PC-9 (cell line): ENCODE measurements around the gene ARMC6. TPM values are rescaled to one million over a fixed set of nuclear protein-coding genes. Genes with fewer than 3 reads are reported as not detected.

Source experiments
- BruUV-seq: library from RNA; stranded (reverse); fragments of 400-500 nt; replicated peaks from 2 replicates; lab custom pipeline; 2021; lab: Mats Ljungman, UMichigan
- CTCF ChIA-PET: fragments of 300-600 bp; sonication (Branson Sonifier 250); formaldehyde crosslinking; loops from one replicate; lab custom pipeline; 2022; ENCODE audit warnings: antibody characterized with exemption; lab: Charles Lee
- POLR2A ChIA-PET: fragments of 300-600 bp; sonication (Branson Sonifier 250); formaldehyde crosslinking; loops from one replicate; lab custom pipeline; 2022; ENCODE audit warnings: antibody characterized with exemption; ENCODE audit not compliant: unreplicated experiment; lab: Charles Lee
- DNase-seq, 2 experiments: peaks; one replicate each; pipeline versions ENCODE4 v3.0.0 to v3.0.0-alpha.2; 2015 to 2022; ENCODE audit warnings: mixed read lengths in 1 of 2
- H2AFZ ChIP-seq: fragments of 200-600 bp; sonication (generic); 2 replicates; pipeline ENCODE4 v1.8.1; 2017; ENCODE audit warnings: antibody characterized with exemption
- H3F3A ChIP-seq: fragments of 200-600 bp; sonication (generic); 2 replicates; pipeline ENCODE4 v1.8.1; 2017; ENCODE audit warnings: antibody characterized with exemption, mild to moderate bottlenecking, low read depth; ENCODE audit not compliant: insufficient read depth
- H3K27ac ChIP-seq: fragments of 200-600 bp; sonication (generic); 2 replicates; pipeline ENCODE4 v1.6.1; 2016; ENCODE audit warnings: mixed run types
- H3K27me3 ChIP-seq: fragments of 200-600 bp; sonication (generic); 2 replicates; pipeline ENCODE4 v1.6.1; 2016; ENCODE audit warnings: low read depth, mixed run types; ENCODE audit not compliant: insufficient read depth
- H3K36me3 ChIP-seq: fragments of 200-600 bp; sonication (generic); 2 replicates; pipeline ENCODE4 v1.6.1; 2016; ENCODE audit warnings: low read depth, mixed run types
- H3K4me1 ChIP-seq: fragments of 200-600 bp; sonication (generic); replicated peaks from 2 replicates; pipeline ENCODE4 v1.6.1; 2016; ENCODE audit warnings: mixed run types; ENCODE audit not compliant: insufficient read depth
- H3K4me2 ChIP-seq: fragments of 200-600 bp; sonication (generic); 2 replicates; pipeline ENCODE4 v1.6.1; 2017; ENCODE audit warnings: mixed run types
- H3K4me3 ChIP-seq: fragments of 200-600 bp; sonication (generic); 2 replicates; pipeline ENCODE4 v1.6.1; 2016; ENCODE audit warnings: mixed run types
- H3K79me2 ChIP-seq: fragments of 200-600 bp; sonication (generic); 2 replicates; pipeline ENCODE4 v1.6.1; 2017; ENCODE audit warnings: low read depth, mixed run types
- H3K9me2 ChIP-seq: fragments of 200-600 bp; sonication (generic); 2 replicates; pipeline ENCODE4 v1.8.1; 2017; ENCODE audit warnings: mild to moderate bottlenecking; ENCODE audit not compliant: insufficient read depth
- H3K9me3 ChIP-seq: fragments of 200-600 bp; sonication (generic); 2 replicates; pipeline ENCODE4 v1.8.1; 2016; ENCODE audit warnings: low read depth; ENCODE audit not compliant: insufficient read depth
- H4K20me1 ChIP-seq: fragments of 200-600 bp; sonication (generic); 2 replicates; pipeline ENCODE4 v1.8.1; 2017; ENCODE audit not compliant: insufficient read depth
- EZH2 ChIP-seq: fragments of 200-600 bp; sonication (generic); IDR thresholded peaks from 2 replicates; pipeline ENCODE4 v1.8.0; 2017; ENCODE audit warnings: antibody characterized with exemption, low read depth
- intact Hi-C: fragments of 100-400 bp; cut with micrococcal nuclease; formaldehyde crosslinking; loops from one replicate; pipeline ENCODE4 v1.10.0; 2022; ENCODE audit not compliant: unreplicated experiment
- total RNA-seq: library from RNA; stranded (reverse); gene quantifications from 2 replicates; pipeline ENCODE4 v1.2.3, GENCODE V29; 2021
- TF ChIP-seq, protein P1 (sequence below): fragments of 200-600 bp; sonication (generic); conservative IDR thresholded peaks from 2 replicates; pipeline ENCODE4 v1.6.1; 2017; ENCODE audit warnings: mixed run types, antibody characterized with exemption, mild to moderate bottlenecking, moderate library complexity

ARMC6 gene
- total RNA-seq, 1 experiment from 2014 or later, result 28.8 TPM

DNA sequence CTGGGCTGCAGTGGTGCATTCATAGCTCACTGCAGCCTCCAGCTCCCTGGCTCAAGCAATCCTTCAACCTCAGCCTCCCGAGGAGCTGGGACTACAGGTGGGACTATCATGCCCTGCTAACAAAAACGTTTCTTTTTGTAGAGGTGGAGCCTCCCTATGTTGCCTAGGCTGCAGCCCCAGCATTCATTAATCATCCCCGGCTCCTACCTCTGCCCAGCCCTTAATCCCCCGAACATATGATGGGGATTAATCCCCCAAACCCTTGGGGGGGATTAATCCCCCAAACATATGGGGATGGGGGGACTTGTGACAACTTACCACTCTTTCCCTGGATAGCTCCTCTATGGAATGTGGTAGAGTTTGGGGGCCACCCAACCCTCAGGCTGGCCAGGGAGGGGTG lies 45.9 kb upstream of the ARMC6 start:
- POLR2A ChIA-PET, result no interaction called here
- CTCF ChIA-PET, result interaction anchor here (0.5 to 1.9 kb wide), 7 partner anchors 17 to 779 kb away, joined by 3 to 9 read pairs (median 5); partner anchors contain the start of genes COPE and DDX49
- no peaks in the 10 kb centered on the region for H3K9me3 ChIP-seq
- no peaks in the 10 kb centered on the region for H4K20me1 ChIP-seq
- no TSS peak for BruUV-seq
- no peaks in the 10 kb centered on the region for H3K36me3 ChIP-seq
- H3K4me2 ChIP-seq, result no peak overlapping the region
- H3K9me2 ChIP-seq, result no peaks in the 10 kb centered on the region
- no peaks in the 10 kb centered on the region for H3K27me3 ChIP-seq
- intact Hi-C loops, result loop anchor here (2.0 to 10.0 kb wide), 2 partner anchors 93 to 533 kb away; no protein-coding TSS in a partner anchor
- no peaks in the 10 kb centered on the region for H3K79me2 ChIP-seq
- TF ChIP-seq, protein P1, sequence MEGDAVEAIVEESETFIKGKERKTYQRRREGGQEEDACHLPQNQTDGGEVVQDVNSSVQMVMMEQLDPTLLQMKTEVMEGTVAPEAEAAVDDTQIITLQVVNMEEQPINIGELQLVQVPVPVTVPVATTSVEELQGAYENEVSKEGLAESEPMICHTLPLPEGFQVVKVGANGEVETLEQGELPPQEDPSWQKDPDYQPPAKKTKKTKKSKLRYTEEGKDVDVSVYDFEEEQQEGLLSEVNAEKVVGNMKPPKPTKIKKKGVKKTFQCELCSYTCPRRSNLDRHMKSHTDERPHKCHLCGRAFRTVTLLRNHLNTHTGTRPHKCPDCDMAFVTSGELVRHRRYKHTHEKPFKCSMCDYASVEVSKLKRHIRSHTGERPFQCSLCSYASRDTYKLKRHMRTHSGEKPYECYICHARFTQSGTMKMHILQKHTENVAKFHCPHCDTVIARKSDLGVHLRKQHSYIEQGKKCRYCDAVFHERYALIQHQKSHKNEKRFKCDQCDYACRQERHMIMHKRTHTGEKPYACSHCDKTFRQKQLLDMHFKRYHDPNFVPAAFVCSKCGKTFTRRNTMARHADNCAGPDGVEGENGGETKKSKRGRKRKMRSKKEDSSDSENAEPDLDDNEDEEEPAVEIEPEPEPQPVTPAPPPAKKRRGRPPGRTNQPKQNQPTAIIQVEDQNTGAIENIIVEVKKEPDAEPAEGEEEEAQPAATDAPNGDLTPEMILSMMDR, result no peak
- no peak for TF ChIP-seq EZH2
- no peak overlapping the region for H3K4me3 ChIP-seq
- no peak overlapping the region for H2AFZ ChIP-seq
- no peak for DNase-seq
- H3K4me1 ChIP-seq, result no peaks in the 10 kb centered on the region
- H3K27ac ChIP-seq, result no peak overlapping the region
- H3F3A ChIP-seq, result peaks cover 18% of the 10 kb centered on the region; the same call in 1 of the 2 replicates

DNA sequence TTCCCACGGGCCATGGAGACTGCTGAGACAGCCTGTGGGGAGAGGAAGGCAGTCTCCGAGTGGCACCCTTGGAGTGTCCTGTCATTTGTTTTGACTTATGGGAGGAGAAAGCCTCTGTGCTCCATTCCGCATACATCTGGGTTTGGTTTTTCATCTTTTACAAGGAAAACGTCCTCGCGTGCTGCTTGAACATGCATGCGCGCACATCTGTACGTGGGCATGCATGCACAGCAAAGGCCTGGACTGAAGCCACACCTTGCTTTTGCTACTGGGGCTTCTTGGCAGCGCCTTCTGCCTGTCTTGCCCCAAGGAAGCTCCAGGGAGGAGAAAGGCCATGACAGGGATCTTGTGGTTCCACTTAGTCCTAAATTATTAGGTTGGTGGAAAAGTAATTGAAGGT lies 44.1 kb upstream of the ARMC6 start:
- CTCF ChIA-PET, result no interaction called here
- Histone ChIP-seq H2AFZ (no peak overlapping the region), H3K79me2 (no peaks in the 10 kb centered on the region), H3K27me3 (no peaks in the 10 kb centered on the region), H3K4me1 (no peaks in the 10 kb centered on the region), H3K4me3 (no peak overlapping the region), H3K27ac (no peak overlapping the region), H4K20me1 (no peaks in the 10 kb centered on the region), H3F3A (peaks cover 31% of the 10 kb centered on the region; the same call in 1 of the 2 replicates), H3K36me3 (peaks cover 13% of the 10 kb centered on the region; the same call in 1 of the 2 replicates), H3K9me2 (no peaks in the 10 kb centered on the region), H3K9me3 (no peaks in the 10 kb centered on the region), H3K4me2 (no peak overlapping the region)
- TF ChIP-seq, protein P1, result no peak
- TF ChIP-seq EZH2, result no peak
- BruUV-seq, result no TSS peak
- POLR2A ChIA-PET, result no interaction called here
- intact Hi-C loops, result loop anchor here (10.0 kb wide), 1 partner anchor 535 kb away; no protein-coding TSS in a partner anchor
- no peak for DNase-seq

DNA sequence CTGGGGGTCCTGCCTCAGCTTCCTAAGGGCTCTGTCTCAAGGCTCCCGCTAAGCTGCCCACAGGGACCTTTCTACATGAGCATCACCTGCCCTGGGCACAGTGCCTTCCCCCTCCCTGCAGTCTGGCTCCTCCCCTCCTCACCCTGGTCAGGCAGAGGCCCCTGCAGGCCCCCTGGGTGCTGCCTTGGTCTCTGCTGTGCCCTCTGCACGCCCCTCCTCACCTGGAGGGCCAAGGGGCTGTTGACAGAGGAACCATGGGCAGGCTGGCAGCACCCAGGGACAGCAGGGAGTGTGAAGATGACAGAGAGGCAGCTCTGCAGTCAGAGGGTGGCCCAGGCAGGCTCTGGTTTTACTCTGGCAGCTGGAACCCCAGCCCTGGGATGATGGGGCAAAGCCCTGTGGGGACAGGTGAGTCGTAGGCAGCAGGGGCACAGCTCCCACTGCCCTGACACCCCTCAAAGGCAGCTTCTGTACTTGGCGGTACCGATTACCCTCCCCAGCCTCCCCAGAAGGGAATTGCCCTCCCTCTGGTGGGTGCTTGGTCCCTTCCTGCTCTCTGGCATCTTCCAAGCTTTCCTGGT lies 43.2 kb upstream of the ARMC6 start:
- intact Hi-C loops, result no loop called here
- BruUV-seq, result no TSS peak
- peaks cover 14% of the 10 kb centered on the region; the same call in 1 of the 2 replicates for H3K36me3 ChIP-seq
- DNase-seq, result no peak
- no peaks in the 10 kb centered on the region for H3K9me3 ChIP-seq
- no peak overlapping the region for H3K4me2 ChIP-seq
- H4K20me1 ChIP-seq, result no peaks in the 10 kb centered on the region
- peaks cover 28% of the 10 kb centered on the region; the same call in 1 of the 2 replicates for H3F3A ChIP-seq
- POLR2A ChIA-PET, result no interaction called here
- no peak overlapping the region for H3K27ac ChIP-seq
- no peaks in the 10 kb centered on the region for H3K9me2 ChIP-seq
- H3K27me3 ChIP-seq, result no peaks in the 10 kb centered on the region
- no peaks in the 10 kb centered on the region for H3K79me2 ChIP-seq
- no peaks in the 10 kb centered on the region for H3K4me1 ChIP-seq
- H3K4me3 ChIP-seq, result no peak overlapping the region
- TF ChIP-seq EZH2, result no peak
- TF ChIP-seq, protein P1, result no peak
- H2AFZ ChIP-seq, result no peak overlapping the region
- CTCF ChIA-PET, result no interaction called here
